ENCODE measurements around the gene RNF123. TPM values are rescaled to one million over a fixed set of nuclear protein-coding genes. Genes with fewer than 3 reads are reported as not detected.

The RNF123 gene
- total and polyA plus RNA-seq, 2 donors (not counting 1 experiment from before 2014, with no cell fraction given) = 51.8 to 69.0 TPM

DNA sequence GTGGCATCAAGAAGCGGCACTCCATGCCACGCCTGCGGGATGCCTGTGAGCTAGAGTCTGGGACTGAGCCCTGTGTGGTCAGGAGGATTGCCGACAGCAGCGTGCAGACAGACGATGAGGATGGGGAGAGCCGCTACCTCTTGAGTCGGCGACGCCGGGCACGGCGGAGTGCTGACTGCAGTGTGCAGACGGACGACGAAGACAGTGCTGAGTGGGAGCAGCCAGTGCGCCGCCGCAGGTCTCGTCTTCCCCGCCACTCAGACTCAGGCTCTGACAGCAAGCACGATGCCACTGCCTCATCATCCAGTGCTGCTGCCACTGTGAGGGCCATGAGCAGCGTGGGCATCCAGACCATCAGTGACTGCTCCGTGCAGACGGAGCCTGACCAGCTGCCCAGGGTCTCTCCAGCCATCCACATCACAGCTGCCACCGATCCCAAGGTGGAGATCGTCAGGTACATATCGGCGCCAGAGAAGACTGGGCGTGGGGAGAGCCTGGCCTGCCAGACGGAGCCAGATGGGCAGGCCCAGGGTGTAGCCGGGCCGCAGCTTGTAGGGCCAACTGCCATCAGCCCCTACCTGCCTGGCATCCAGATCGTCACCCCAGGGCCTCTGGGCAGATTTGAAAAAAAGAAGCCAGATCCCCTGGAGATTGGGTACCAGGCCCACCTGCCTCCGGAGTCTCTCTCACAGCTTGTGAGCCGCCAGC is 32.0 kb upstream of the RNF123 start:
- DNase-seq (no peak), ATAC-seq (ENCODE audit: low read depth) (no peak)
- Histone ChIP-seq H2AFZ (ENCODE audit: insufficient read depth, low read depth, low read length, poor library complexity, severe bottlenecking) (no peak overlapping the region), H3K4me1 (ENCODE audit: control insufficient read depth in 2 of 2, insufficient read depth in 2 of 2, low read length in 2 of 2) (peaks cover 0 to 11% of the 10 kb centered on the region in 2 donors), H4K20me1 (ENCODE audit: control insufficient read depth, insufficient read depth, low read length, poor library complexity, severe bottlenecking) (no peaks in the 10 kb centered on the region), H3K9ac (ENCODE audit: low read length) (no peak overlapping the region), H3K79me2 (ENCODE audit: control insufficient read depth, insufficient read depth, low read length) (no peaks in the 10 kb centered on the region), H3K9me3 (ENCODE audit: control extremely low read depth in 1 of 3, control insufficient read depth in 2 of 3, insufficient read depth in 1 of 3, low read length in 2 of 3) (peaks cover 0 to 5% (median 0%) of the 10 kb centered on the region in 3 donors), H3K4me3 (ENCODE audit: control extremely low read depth in 1 of 5, extremely low read depth in 1 of 5, insufficient read depth in 1 of 5, low read depth in 2 of 5, low read length in 4 of 5) (no peak overlapping the region), H3K27ac (ENCODE audit: low read length in 2 of 2) (no peak overlapping the region), H3K27me3 (replicated peaks in 1 of 4; ENCODE audit: control extremely low read depth in 1 of 4, control insufficient read depth in 3 of 4, insufficient read depth in 4 of 4, low read length in 3 of 4) (peaks cover 0 to 5% (median 0%) of the 10 kb centered on the region in 4 experiments), H3K4me2 (replicated peaks; ENCODE audit: low read depth, low read length, poor library complexity, severe bottlenecking) (no peak overlapping the region), H3K36me3 (replicated peaks in 1 of 2; ENCODE audit: control extremely low read depth in 1 of 2, control insufficient read depth in 1 of 2, extremely low read depth in 1 of 2, insufficient read depth in 2 of 2, low read length in 1 of 2) (no peaks in the 10 kb centered on the region)
- peaks cover 5% of the 10 kb centered on the region for H3K27me3 Mint-ChIP-seq
- H3K4me1 Mint-ChIP-seq = peaks cover 4% of the 10 kb centered on the region
- H3K27ac Mint-ChIP-seq = no peak overlapping the region
- whole genome bisulfite sequencing (ENCODE audit: insufficient coverage) = 96% methylated on average over 36 of the region's 36 CpGs
- H3K4me3 Mint-ChIP-seq = no peak overlapping the region
- no peak for TF ChIP-seq EZH2 (IDR thresholded peaks at IDR 0.05; ENCODE audit: borderline replicate concordance, insufficient read depth, low read depth, low read length, poor library complexity, severe bottlenecking)
- TF ChIP-seq, protein P1, sequence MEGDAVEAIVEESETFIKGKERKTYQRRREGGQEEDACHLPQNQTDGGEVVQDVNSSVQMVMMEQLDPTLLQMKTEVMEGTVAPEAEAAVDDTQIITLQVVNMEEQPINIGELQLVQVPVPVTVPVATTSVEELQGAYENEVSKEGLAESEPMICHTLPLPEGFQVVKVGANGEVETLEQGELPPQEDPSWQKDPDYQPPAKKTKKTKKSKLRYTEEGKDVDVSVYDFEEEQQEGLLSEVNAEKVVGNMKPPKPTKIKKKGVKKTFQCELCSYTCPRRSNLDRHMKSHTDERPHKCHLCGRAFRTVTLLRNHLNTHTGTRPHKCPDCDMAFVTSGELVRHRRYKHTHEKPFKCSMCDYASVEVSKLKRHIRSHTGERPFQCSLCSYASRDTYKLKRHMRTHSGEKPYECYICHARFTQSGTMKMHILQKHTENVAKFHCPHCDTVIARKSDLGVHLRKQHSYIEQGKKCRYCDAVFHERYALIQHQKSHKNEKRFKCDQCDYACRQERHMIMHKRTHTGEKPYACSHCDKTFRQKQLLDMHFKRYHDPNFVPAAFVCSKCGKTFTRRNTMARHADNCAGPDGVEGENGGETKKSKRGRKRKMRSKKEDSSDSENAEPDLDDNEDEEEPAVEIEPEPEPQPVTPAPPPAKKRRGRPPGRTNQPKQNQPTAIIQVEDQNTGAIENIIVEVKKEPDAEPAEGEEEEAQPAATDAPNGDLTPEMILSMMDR (IDR thresholded peaks at IDR 0.05) = no peak
- no peaks in the 10 kb centered on the region for H3K9me3 Mint-ChIP-seq (ENCODE audit: insufficient read depth)
- intact Hi-C loops (cut with micrococcal nuclease) = no loop called here
- CTCF ChIA-PET = no interaction called here
- POLR2A ChIA-PET = no interaction called here

DNA sequence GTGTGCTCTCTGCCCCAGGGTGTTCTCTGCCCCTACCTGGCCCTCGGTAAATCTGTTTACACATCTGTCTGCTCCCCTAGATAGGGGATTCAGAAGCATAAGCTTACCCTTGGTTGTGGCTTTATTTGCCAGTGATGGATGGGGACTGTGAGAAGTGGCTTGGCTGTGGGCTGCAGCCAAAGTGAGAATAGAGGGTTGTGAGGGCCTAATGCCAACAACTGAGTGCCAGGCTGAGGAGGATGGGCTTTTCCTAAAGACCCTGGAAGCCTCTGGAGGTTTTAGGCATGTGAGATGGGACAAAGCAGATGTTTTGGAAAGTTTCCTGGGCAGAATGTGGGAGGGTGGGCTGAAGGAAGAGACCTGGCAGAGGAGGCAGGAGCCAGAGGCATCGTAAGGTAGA is 30.6 kb upstream of the RNF123 start:
- H3K27ac ChIP-seq (ENCODE audit: low read length in 2 of 2) = no peak overlapping the region
- DNase-seq = no peak
- H2AFZ ChIP-seq (ENCODE audit: insufficient read depth, low read depth, low read length, poor library complexity, severe bottlenecking) = no peak overlapping the region
- H3K79me2 ChIP-seq (ENCODE audit: control insufficient read depth, insufficient read depth, low read length) = no peaks in the 10 kb centered on the region
- no peak overlapping the region for H3K4me2 ChIP-seq (replicated peaks; ENCODE audit: low read depth, low read length, poor library complexity, severe bottlenecking)
- Mint-ChIP-seq H3K27me3 (peaks cover 5% of the 10 kb centered on the region), H3K27ac (no peak overlapping the region), H3K4me3 (no peak overlapping the region), H3K9me3 (ENCODE audit: insufficient read depth) (no peaks in the 10 kb centered on the region), H3K4me1 (peaks cover 4% of the 10 kb centered on the region)
- H3K36me3 ChIP-seq (replicated peaks in 1 of 2; ENCODE audit: control extremely low read depth in 1 of 2, control insufficient read depth in 1 of 2, extremely low read depth in 1 of 2, insufficient read depth in 2 of 2, low read length in 1 of 2) = no peaks in the 10 kb centered on the region
- POLR2A ChIA-PET = no interaction called here
- peaks cover 0 to 11% of the 10 kb centered on the region in 2 donors for H3K4me1 ChIP-seq (ENCODE audit: control insufficient read depth in 2 of 2, insufficient read depth in 2 of 2, low read length in 2 of 2)
- ATAC-seq (ENCODE audit: low read depth) = no peak
- CTCF ChIA-PET = no interaction called here
- H3K9ac ChIP-seq (ENCODE audit: low read length) = no peak overlapping the region
- no peak for TF ChIP-seq EZH2 (IDR thresholded peaks at IDR 0.05; ENCODE audit: borderline replicate concordance, insufficient read depth, low read depth, low read length, poor library complexity, severe bottlenecking)
- TF ChIP-seq, protein P1 (IDR thresholded peaks at IDR 0.05) = no peak
- WGBS (ENCODE audit: insufficient coverage) = 93% methylated on average over 1 of the region's 2 CpGs
- no peak overlapping the region for H3K4me3 ChIP-seq (ENCODE audit: control extremely low read depth in 1 of 5, extremely low read depth in 1 of 5, insufficient read depth in 1 of 5, low read depth in 2 of 5, low read length in 4 of 5)
- peaks cover 0 to 5% (median 0%) of the 10 kb centered on the region in 3 donors for H3K9me3 ChIP-seq (ENCODE audit: control extremely low read depth in 1 of 3, control insufficient read depth in 2 of 3, insufficient read depth in 1 of 3, low read length in 2 of 3)
- peaks cover 0 to 5% (median 0%) of the 10 kb centered on the region in 4 experiments for H3K27me3 ChIP-seq (replicated peaks in 1 of 4; ENCODE audit: control extremely low read depth in 1 of 4, control insufficient read depth in 3 of 4, insufficient read depth in 4 of 4, low read length in 3 of 4)
- H4K20me1 ChIP-seq (ENCODE audit: control insufficient read depth, insufficient read depth, low read length, poor library complexity, severe bottlenecking) = no peaks in the 10 kb centered on the region
- intact Hi-C loops (cut with micrococcal nuclease) = no loop called here
